Measurements from ENCODE around the gene PIGS.

DNA sequence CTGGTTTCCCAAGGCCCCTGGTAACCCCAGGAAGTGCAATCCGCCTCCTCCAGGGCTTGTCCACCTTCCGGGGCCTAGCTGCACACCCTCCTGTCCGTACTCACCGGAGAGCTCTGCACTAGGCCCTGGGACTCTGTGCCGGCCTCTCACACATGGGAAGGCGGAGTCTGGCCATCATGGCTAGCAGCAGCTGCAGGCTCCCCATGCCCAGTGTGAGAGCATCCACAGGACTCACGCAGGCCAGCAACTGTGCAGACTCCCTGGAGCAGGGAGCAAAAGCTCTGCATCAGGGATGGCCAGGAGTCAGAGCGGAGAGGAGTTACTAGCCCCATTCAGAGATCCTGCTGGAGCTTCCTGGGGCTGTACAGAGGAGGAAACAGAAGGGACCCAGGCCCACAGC, 44.9 kb downstream of the PIGS start:
- TF ChIP-seq, protein P1, sequence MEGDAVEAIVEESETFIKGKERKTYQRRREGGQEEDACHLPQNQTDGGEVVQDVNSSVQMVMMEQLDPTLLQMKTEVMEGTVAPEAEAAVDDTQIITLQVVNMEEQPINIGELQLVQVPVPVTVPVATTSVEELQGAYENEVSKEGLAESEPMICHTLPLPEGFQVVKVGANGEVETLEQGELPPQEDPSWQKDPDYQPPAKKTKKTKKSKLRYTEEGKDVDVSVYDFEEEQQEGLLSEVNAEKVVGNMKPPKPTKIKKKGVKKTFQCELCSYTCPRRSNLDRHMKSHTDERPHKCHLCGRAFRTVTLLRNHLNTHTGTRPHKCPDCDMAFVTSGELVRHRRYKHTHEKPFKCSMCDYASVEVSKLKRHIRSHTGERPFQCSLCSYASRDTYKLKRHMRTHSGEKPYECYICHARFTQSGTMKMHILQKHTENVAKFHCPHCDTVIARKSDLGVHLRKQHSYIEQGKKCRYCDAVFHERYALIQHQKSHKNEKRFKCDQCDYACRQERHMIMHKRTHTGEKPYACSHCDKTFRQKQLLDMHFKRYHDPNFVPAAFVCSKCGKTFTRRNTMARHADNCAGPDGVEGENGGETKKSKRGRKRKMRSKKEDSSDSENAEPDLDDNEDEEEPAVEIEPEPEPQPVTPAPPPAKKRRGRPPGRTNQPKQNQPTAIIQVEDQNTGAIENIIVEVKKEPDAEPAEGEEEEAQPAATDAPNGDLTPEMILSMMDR (IDR thresholded peaks at IDR 0.05) = no peak
- TF ChIP-seq POLR2AphosphoS5 (IDR thresholded peaks at IDR 0.05) (no peak), POLR2A (IDR thresholded peaks at IDR 0.05; ENCODE audit: low read depth) (no peak), EP300 (IDR thresholded peaks at IDR 0.05) (no peak)
